Liver (tissue), 9 donors: Measurements from ENCODE around the gene CSTPP1. TPM values are rescaled to one million over a fixed set of nuclear protein-coding genes. Genes with fewer than 3 reads are reported as not detected.

ENCODE experiments used
- DNase-seq: peaks from one replicate; pipeline ENCODE4 v3.0.0-alpha.2; 2017; ENCODE audit warnings: low spot score
- H3K27ac ChIP-seq, 2 donors: one replicate each; pipeline ENCODE4 v1.7.0; 2013; ENCODE audit warnings: inconsistent platforms in 2 of 2, low read length in 2 of 2, control low read depth in 1 of 2, low read depth in 1 of 2, mild to moderate bottlenecking in 1 of 2
- H3K27me3 ChIP-seq, 4 donors: one replicate each; pipeline versions ENCODE4 v1.6.1 to v1.7.0; 2013; ENCODE audit warnings: low read length in 3 of 4, inconsistent platforms in 1 of 4, mild to moderate bottlenecking in 1 of 4, moderate library complexity in 1 of 4; ENCODE audit not compliant: control insufficient read depth in 4 of 4, insufficient read depth in 4 of 4
- H3K36me3 ChIP-seq, 4 donors: one replicate each; pipeline versions ENCODE4 v1.6.1 to v1.7.0; 2013; ENCODE audit warnings: low read length in 3 of 4, mild to moderate bottlenecking in 3 of 4, low read depth in 1 of 4, moderate library complexity in 1 of 4; ENCODE audit not compliant: control insufficient read depth in 4 of 4, insufficient read depth in 3 of 4
- H3K4me1 ChIP-seq, 4 donors: one replicate each; pipeline versions ENCODE4 v1.6.1 to v1.7.0; 2013; ENCODE audit warnings: low read length in 3 of 4, mild to moderate bottlenecking in 3 of 4, moderate library complexity in 1 of 4; ENCODE audit not compliant: control insufficient read depth in 4 of 4, insufficient read depth in 4 of 4
- H3K4me3 ChIP-seq, 3 donors: one replicate each; pipeline versions ENCODE4 v1.6.1 to v1.7.0; 2013; ENCODE audit warnings: low read length in 3 of 3, control low read depth in 1 of 3, low read depth in 1 of 3, mild to moderate bottlenecking in 1 of 3
- H3K9ac ChIP-seq, 2 donors: one replicate each; pipeline ENCODE4 v1.7.0; 2013; ENCODE audit warnings: low read length in 2 of 2, mild to moderate bottlenecking in 2 of 2, moderate library complexity in 2 of 2, control low read depth in 1 of 2, low read depth in 1 of 2
- H3K9me3 ChIP-seq, 4 donors: one replicate each; pipeline versions ENCODE4 v1.6.1 to v1.7.0; 2013; ENCODE audit warnings: low read length in 3 of 4; ENCODE audit not compliant: control insufficient read depth in 4 of 4
- EGR1 ChIP-seq, 2 donors: IDR thresholded peaks; 2 replicates each; pipeline ENCODE4 v1.6.1; 2016 to 2018; ENCODE audit warnings: antibody characterized with exemption in 2 of 2, low read depth in 2 of 2
- FOXA1 ChIP-seq: IDR thresholded peaks from 2 replicates; pipeline ENCODE4 v1.6.1; 2016; ENCODE audit warnings: antibody characterized with exemption
- FOXA2 ChIP-seq: IDR thresholded peaks from 2 replicates; pipeline ENCODE4 v1.6.1; 2016; ENCODE audit warnings: antibody characterized with exemption
- GABPA ChIP-seq, 2 donors: IDR thresholded peaks in 1 of 2; conservative IDR thresholded peaks in 1 of 2; 2 replicates each; pipeline ENCODE4 v1.6.1; 2016; ENCODE audit warnings: antibody characterized with exemption in 2 of 2, mild to moderate bottlenecking in 1 of 2, moderate library complexity in 1 of 2
- HNF4A ChIP-seq, 2 donors: conservative IDR thresholded peaks; 2 replicates each; pipeline ENCODE4 v1.6.1; 2016; ENCODE audit warnings: antibody characterized with exemption in 2 of 2, mild to moderate bottlenecking in 2 of 2
- HNF4G ChIP-seq: IDR thresholded peaks from 2 replicates; pipeline ENCODE4 v1.6.1; 2016; ENCODE audit warnings: antibody characterized with exemption
- JUND ChIP-seq, 2 donors: IDR thresholded peaks; 2 replicates each; pipeline ENCODE4 v1.6.1; 2016; ENCODE audit warnings: antibody characterized with exemption in 2 of 2
- NR2F2 ChIP-seq: IDR thresholded peaks from 2 replicates; pipeline ENCODE4 v1.6.1; 2016; ENCODE audit warnings: antibody characterized with exemption
- RAD21 ChIP-seq, 2 donors: IDR thresholded peaks; 2 replicates each; pipeline ENCODE4 v1.6.1; 2016; ENCODE audit warnings: antibody characterized with exemption in 2 of 2, mild to moderate bottlenecking in 2 of 2
- RXRA ChIP-seq, 2 donors: IDR thresholded peaks; 2 replicates each; pipeline ENCODE4 v1.6.1; 2017 to 2018; ENCODE audit warnings: antibody characterized with exemption in 2 of 2, mild to moderate bottlenecking in 1 of 2
- SP1 ChIP-seq: IDR thresholded peaks from 2 replicates; pipeline ENCODE4 v1.6.1; 2018; ENCODE audit warnings: antibody characterized with exemption, mild to moderate bottlenecking
- TAF1 ChIP-seq: conservative IDR thresholded peaks from 2 replicates; pipeline ENCODE4 v1.6.1; 2016; ENCODE audit warnings: antibody characterized with exemption, mild to moderate bottlenecking
- YY1 ChIP-seq: IDR thresholded peaks from 2 replicates; pipeline ENCODE4 v1.6.1; 2016; ENCODE audit warnings: antibody characterized with exemption, mild to moderate bottlenecking
- WGBS: extraction: QIAGEN DNeasy Blood & Tissue Kit; methylation state at CpG from one replicate; pipeline ENCODE4 v1.1.7; 2013; 5-methylcytosine and 5-hydroxymethylcytosine counted together
- polyA plus RNA-seq, 2 donors: library from polyadenylated mRNA; stranded (reverse) in 1 of 2; unstranded in 1 of 2; fragments of 200-250 nt in 1 of 2; fragments of >200 nt in 1 of 2; fragmentation: Nextera tagmentation in 1 of 2; extraction: Ambion mirVana in 1 of 2; gene quantifications; one replicate each; pipeline versions ENCODE4 v1.2.1 to v1.2.3, GENCODE V29; 2013 to 2015
- total RNA-seq, 2 donors: library from RNA; depleted of rRNA; stranded (reverse); fragments of >200 nt; gene quantifications; one replicate each; pipeline ENCODE4 v1.2.3, GENCODE V29; 2014
- TF ChIP-seq, protein P1 (sequence below): fragments of 150-350 bp; IDR thresholded peaks from 2 replicates; pipeline ENCODE4 v1.5.1; 2017; ENCODE audit warnings: improper control_type of control experiment, low read depth, low read length; ENCODE audit not compliant: missing input control
- TF ChIP-seq, protein P2 (sequence below): IDR thresholded peaks from 2 replicates; pipeline ENCODE4 v1.6.1; 2016; ENCODE audit warnings: antibody characterized with exemption
- TF ChIP-seq, protein P3 (sequence below): IDR thresholded peaks from 2 replicates; pipeline ENCODE4 v1.6.1; 2016; ENCODE audit warnings: antibody characterized with exemption
- TF ChIP-seq, protein P4 (sequence below): IDR thresholded peaks from 2 replicates; pipeline ENCODE4 v1.6.1; 2016; ENCODE audit warnings: antibody characterized with exemption, mild to moderate bottlenecking
- donor health status: healthy.
- donor health status: healthy.
- donor health status: healthy.
- donor health status: healthy.
- donor health status: healthy.

CSTPP1 gene
- total and polyA plus RNA-seq, 4 donors, result 5.4 to 6.6 (median 5.7) TPM

DNA sequence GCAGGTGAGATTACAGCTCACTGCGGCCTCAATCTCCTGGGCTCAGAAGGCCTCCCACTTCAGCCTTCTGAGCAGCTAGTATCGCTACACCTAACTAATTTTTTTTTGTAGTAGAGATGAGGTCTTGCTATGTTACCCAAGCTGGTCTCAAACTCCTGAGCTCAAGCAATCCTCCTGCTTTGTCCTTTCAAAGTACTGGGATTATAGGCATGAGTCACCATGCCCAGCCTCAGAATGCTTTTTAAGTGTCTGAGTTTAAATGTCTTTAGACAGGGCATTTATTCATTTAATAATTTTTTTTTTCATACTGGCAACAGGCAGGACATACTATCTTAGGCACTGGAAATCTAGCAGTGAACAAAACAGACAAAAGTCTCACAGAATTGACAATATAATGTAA lies 45.9 kb upstream of the CSTPP1 start:
- H3K27me3 ChIP-seq, result no peaks in the 10 kb centered on the region
- no peak for DNase-seq
- no peak overlapping the region for H3K4me3 ChIP-seq
- no peaks in the 10 kb centered on the region for H3K9me3 ChIP-seq
- 96% methylated on average over 2 of the region's 2 CpGs for WGBS
- H3K36me3 ChIP-seq, result peaks cover 0 to 2% (median 0%) of the 10 kb centered on the region in 4 donors
- no peak overlapping the region for H3K9ac ChIP-seq
- H3K27ac ChIP-seq, result no peak overlapping the region
- peaks cover 0 to 2% (median 2%) of the 10 kb centered on the region in 4 donors for H3K4me1 ChIP-seq
- TF ChIP-seq FOXA2 (no peak), TAF1 (no peak), HNF4A (conservative IDR thresholded peaks at IDR 0.05) (no peak), RXRA (IDR thresholded peaks at IDR 0.05) (no peak), YY1 (no peak), EGR1 (IDR thresholded peaks at IDR 0.05; ENCODE audit: low read depth in 2 of 2) (no peak), RAD21 (IDR thresholded peaks at IDR 0.05) (no peak), HNF4G (no peak), FOXA1 (no peak), JUND (IDR thresholded peaks at IDR 0.05) (no peak), NR2F2 (no peak)
- TF ChIP-seq, protein P1, sequence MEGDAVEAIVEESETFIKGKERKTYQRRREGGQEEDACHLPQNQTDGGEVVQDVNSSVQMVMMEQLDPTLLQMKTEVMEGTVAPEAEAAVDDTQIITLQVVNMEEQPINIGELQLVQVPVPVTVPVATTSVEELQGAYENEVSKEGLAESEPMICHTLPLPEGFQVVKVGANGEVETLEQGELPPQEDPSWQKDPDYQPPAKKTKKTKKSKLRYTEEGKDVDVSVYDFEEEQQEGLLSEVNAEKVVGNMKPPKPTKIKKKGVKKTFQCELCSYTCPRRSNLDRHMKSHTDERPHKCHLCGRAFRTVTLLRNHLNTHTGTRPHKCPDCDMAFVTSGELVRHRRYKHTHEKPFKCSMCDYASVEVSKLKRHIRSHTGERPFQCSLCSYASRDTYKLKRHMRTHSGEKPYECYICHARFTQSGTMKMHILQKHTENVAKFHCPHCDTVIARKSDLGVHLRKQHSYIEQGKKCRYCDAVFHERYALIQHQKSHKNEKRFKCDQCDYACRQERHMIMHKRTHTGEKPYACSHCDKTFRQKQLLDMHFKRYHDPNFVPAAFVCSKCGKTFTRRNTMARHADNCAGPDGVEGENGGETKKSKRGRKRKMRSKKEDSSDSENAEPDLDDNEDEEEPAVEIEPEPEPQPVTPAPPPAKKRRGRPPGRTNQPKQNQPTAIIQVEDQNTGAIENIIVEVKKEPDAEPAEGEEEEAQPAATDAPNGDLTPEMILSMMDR, result no peak
- TF ChIP-seq, protein P2, sequence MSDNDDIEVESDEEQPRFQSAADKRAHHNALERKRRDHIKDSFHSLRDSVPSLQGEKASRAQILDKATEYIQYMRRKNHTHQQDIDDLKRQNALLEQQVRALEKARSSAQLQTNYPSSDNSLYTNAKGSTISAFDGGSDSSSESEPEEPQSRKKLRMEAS, result no peak
- TF ChIP-seq, protein P3, sequence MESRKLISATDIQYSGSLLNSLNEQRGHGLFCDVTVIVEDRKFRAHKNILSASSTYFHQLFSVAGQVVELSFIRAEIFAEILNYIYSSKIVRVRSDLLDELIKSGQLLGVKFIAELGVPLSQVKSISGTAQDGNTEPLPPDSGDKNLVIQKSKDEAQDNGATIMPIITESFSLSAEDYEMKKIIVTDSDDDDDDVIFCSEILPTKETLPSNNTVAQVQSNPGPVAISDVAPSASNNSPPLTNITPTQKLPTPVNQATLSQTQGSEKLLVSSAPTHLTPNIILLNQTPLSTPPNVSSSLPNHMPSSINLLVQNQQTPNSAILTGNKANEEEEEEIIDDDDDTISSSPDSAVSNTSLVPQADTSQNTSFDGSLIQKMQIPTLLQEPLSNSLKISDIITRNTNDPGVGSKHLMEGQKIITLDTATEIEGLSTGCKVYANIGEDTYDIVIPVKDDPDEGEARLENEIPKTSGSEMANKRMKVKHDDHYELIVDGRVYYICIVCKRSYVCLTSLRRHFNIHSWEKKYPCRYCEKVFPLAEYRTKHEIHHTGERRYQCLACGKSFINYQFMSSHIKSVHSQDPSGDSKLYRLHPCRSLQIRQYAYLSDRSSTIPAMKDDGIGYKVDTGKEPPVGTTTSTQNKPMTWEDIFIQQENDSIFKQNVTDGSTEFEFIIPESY, result no peak
- TF ChIP-seq, protein P4, sequence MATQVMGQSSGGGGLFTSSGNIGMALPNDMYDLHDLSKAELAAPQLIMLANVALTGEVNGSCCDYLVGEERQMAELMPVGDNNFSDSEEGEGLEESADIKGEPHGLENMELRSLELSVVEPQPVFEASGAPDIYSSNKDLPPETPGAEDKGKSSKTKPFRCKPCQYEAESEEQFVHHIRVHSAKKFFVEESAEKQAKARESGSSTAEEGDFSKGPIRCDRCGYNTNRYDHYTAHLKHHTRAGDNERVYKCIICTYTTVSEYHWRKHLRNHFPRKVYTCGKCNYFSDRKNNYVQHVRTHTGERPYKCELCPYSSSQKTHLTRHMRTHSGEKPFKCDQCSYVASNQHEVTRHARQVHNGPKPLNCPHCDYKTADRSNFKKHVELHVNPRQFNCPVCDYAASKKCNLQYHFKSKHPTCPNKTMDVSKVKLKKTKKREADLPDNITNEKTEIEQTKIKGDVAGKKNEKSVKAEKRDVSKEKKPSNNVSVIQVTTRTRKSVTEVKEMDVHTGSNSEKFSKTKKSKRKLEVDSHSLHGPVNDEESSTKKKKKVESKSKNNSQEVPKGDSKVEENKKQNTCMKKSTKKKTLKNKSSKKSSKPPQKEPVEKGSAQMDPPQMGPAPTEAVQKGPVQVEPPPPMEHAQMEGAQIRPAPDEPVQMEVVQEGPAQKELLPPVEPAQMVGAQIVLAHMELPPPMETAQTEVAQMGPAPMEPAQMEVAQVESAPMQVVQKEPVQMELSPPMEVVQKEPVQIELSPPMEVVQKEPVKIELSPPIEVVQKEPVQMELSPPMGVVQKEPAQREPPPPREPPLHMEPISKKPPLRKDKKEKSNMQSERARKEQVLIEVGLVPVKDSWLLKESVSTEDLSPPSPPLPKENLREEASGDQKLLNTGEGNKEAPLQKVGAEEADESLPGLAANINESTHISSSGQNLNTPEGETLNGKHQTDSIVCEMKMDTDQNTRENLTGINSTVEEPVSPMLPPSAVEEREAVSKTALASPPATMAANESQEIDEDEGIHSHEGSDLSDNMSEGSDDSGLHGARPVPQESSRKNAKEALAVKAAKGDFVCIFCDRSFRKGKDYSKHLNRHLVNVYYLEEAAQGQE, result no peak

DNA sequence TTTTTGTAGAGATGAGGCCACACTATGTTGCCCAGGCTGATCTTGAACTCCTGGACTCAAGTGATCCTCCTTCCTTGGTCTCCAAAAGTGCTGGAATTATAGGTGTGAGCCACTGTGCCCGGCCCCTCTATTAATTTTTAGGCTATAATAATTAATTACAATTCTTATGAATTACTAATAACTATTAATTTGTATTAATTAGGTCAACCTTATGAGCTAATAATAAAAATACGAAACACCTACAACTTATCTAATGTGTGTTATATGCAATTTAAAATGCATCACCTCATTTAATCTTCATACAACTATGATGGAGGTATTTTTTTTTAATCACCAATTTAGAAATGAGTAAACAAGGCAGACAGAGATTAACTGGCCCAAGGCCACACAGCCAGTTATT lies 44.5 kb upstream of the CSTPP1 start:
- Histone ChIP-seq H3K27me3 (no peaks in the 10 kb centered on the region), H3K36me3 (no peaks in the 10 kb centered on the region), H3K4me1 (peaks cover 0 to 7% (median 5%) of the 10 kb centered on the region in 4 donors), H3K9ac (no peak overlapping the region), H3K9me3 (no peaks in the 10 kb centered on the region), H3K27ac (no peak overlapping the region), H3K4me3 (no peak overlapping the region)
- TF ChIP-seq SP1 (no peak), JUND (IDR thresholded peaks at IDR 0.05) (no peak), GABPA (IDR thresholded peaks at IDR 0.05 in 1 of 2, conservative IDR thresholded peaks at IDR 0.05 in 1 of 2) (no peak), NR2F2 (no peak), HNF4A (conservative IDR thresholded peaks at IDR 0.05) (no peak), RAD21 (IDR thresholded peaks at IDR 0.05) (no peak), HNF4G (no peak), RXRA (IDR thresholded peaks at IDR 0.05) (no peak)
- TF ChIP-seq, protein P3, result no peak
- 91% methylated on average over 2 of the region's 2 CpGs for WGBS
- DNase-seq, result no peak
